K562 (cell line): ENCODE results near the gene SHISAL1. TPM values are rescaled to one million over a fixed set of nuclear protein-coding genes. Genes with fewer than 3 reads are reported as not detected.

Experiments
- ATAC-seq: fragments of 200-7000 bp; cut with Tn5 transposase; 3 replicates; pipeline ENCODE4 v1.9.1; 2020; ENCODE audit warnings: moderate library complexity
- BruUV-seq: library from RNA; stranded (reverse); fragments of 400-500 nt; replicated peaks from 2 replicates; lab custom pipeline; 2021; lab: Mats Ljungman, UMichigan
- CTCF ChIA-PET: fragments of 300-600 bp; formaldehyde crosslinking; extraction: SDS; loops from one replicate; lab custom pipeline; 2021; ENCODE audit warnings: low intra/inter-chr PET ratio; lab: Yijun Ruan, JAX
- POLR2A ChIA-PET: fragments of 300-600, 350-650 bp; sonication (Branson Sonifier 250); formaldehyde crosslinking; extraction: SDS; loops from one replicate; lab custom pipeline; 2021; ENCODE audit warnings: antibody characterized with exemption, inconsistent platforms; lab: Yijun Ruan, JAX
- DNase-seq, 4 experiments: peaks; one replicate each; pipeline versions ENCODE4 v3.0.0 to v3.0.0-alpha.2; 2011 to 2018; ENCODE audit warnings: low spot score in 3 of 4, mixed read lengths in 3 of 4; ENCODE audit errors: extremely low read depth in 1 of 4
- FAIRE-seq: peaks from 2 replicates; lab custom pipeline; 2011; peaks lifted over from hg19 to GRCh38; lab: Jason Lieb, UNC
- H2AFZ ChIP-seq: 2 replicates; pipeline ENCODE4 v1.6.0; 2011; ENCODE audit warnings: low read depth, low read length, control low read depth, inconsistent platforms
- H3K27ac ChIP-seq: fragments of 200-600 bp; 3 replicates; pipeline ENCODE4 v1.8.0; 2011; ENCODE audit warnings: low read depth, mild to moderate bottlenecking, control low read depth, inconsistent platforms, low read length, moderate library complexity, mixed read lengths; ENCODE audit errors: extremely low read depth
- H3K27me3 ChIP-seq, 2 experiments: fragments of 300-600 bp in 1 of 2; 2 replicates in 1 of 2; 3 replicates in 1 of 2; pipeline versions ENCODE4 v1.6.0 to v1.8.0; 2011; ENCODE audit warnings: inconsistent platforms in 2 of 2, low read length in 2 of 2, mild to moderate bottlenecking in 1 of 2, mixed read lengths in 1 of 2, moderate library complexity in 1 of 2; ENCODE audit not compliant: control insufficient read depth in 2 of 2, insufficient read depth in 2 of 2
- H3K36me3 ChIP-seq: fragments of 300-600 bp; 3 replicates; pipeline ENCODE4 v1.8.0; 2011; ENCODE audit warnings: mild to moderate bottlenecking, low read length, inconsistent platforms; ENCODE audit not compliant: control insufficient read depth, insufficient read depth
- H3K4me1 ChIP-seq, 2 experiments: fragments of 200-600 bp in 1 of 2; replicated peaks in 1 of 2; 2 replicates in 1 of 2; 3 replicates in 1 of 2; pipeline versions ENCODE4 v1.5.1 to v1.8.0; 2011; ENCODE audit warnings: inconsistent platforms in 2 of 2, low read length in 2 of 2, mild to moderate bottlenecking in 1 of 2, mixed read lengths in 1 of 2, moderate library complexity in 1 of 2; ENCODE audit not compliant: control insufficient read depth in 2 of 2, insufficient read depth in 2 of 2
- H3K4me2 ChIP-seq: 2 replicates; pipeline ENCODE4 v1.6.1; 2011; ENCODE audit warnings: low read length, control low read depth, inconsistent platforms, mixed read lengths; ENCODE audit not compliant: insufficient read depth
- H3K4me3 ChIP-seq: fragments of 200-600 bp; sonication (generic), shearing (Covaris generic); 2 replicates; pipeline ENCODE4 v1.5.1; 2016; ENCODE audit warnings: control low read depth, inconsistent platforms
- H3K79me2 ChIP-seq: fragments of 200-600 bp; 3 replicates; pipeline ENCODE4 v1.8.0; 2011; ENCODE audit warnings: low read length, inconsistent platforms; ENCODE audit not compliant: control insufficient read depth, insufficient read depth
- H3K9ac ChIP-seq, 2 experiments: 2 replicates each; pipeline versions ENCODE4 v1.6.0 to v1.6.1; 2011; ENCODE audit warnings: low read depth in 2 of 2, low read length in 2 of 2, control low read depth in 1 of 2, inconsistent platforms in 1 of 2, mild to moderate bottlenecking in 1 of 2, mixed read lengths in 1 of 2; ENCODE audit not compliant: insufficient read depth in 1 of 2
- H3K9me1 ChIP-seq: one replicate; pipeline ENCODE4 v1.6.0; 2011; ENCODE audit warnings: inconsistent platforms, mild to moderate bottlenecking, low read length, moderate library complexity; ENCODE audit not compliant: control insufficient read depth, insufficient read depth
- H3K9me3 ChIP-seq: replicated peaks from 2 replicates; pipeline ENCODE4 v1.5.1; 2011; ENCODE audit warnings: low read depth, low read length, inconsistent platforms; ENCODE audit not compliant: control insufficient read depth, insufficient read depth
- H4K20me1 ChIP-seq: replicated peaks from 2 replicates; pipeline ENCODE4 v1.6.1; 2011; ENCODE audit warnings: low read length, inconsistent platforms, mixed read lengths; ENCODE audit not compliant: control insufficient read depth, insufficient read depth
- CXXC5 ChIP-seq: fragments of 250-450 bp; sonication (Bioruptor Pico); IDR thresholded peaks from 2 replicates; pipeline ENCODE4 v1.8.0; 2022; ENCODE audit warnings: inconsistent platforms, mild to moderate bottlenecking, moderate library complexity
- GABPB2 ChIP-seq: fragments of 250-450 bp; sonication (Bioruptor Pico); conservative IDR thresholded peaks from 2 replicates; pipeline ENCODE4 v1.5.1; 2021; ENCODE audit warnings: mild to moderate bottlenecking
- KDM4B ChIP-seq, 2 experiments: fragments of 450-650 bp in 1 of 2; sonication (generic) in 1 of 2; IDR thresholded peaks; 2 replicates each; pipeline ENCODE4 v1.6.1; 2016 to 2017; ENCODE audit warnings: borderline replicate concordance in 2 of 2, antibody characterized with exemption in 1 of 2, low read depth in 1 of 2, mild to moderate bottlenecking in 1 of 2
- SMAD2 ChIP-seq: fragments of 150-350 bp; IDR thresholded peaks from 2 replicates; pipeline ENCODE4 v1.6.1; 2014; ENCODE audit warnings: low read depth, mild to moderate bottlenecking, low read length
- ZNF586 ChIP-seq: fragments of 450-650 bp; formaldehyde crosslinking; conservative IDR thresholded peaks from 2 replicates; pipeline ENCODE4 v1.4.0; 2020; ENCODE audit warnings: mild to moderate bottlenecking, moderate library complexity
- WGBS: fragments of 100-300 bp; shearing (Covaris generic); methylation state at CpG from one replicate; pipeline ENCODE4 v1.1.6; 2016; ENCODE audit warnings: low coverage, mixed read lengths; ENCODE audit not compliant: insufficient coverage; ENCODE audit errors: missing lambda C conversion rate; 5-methylcytosine and 5-hydroxymethylcytosine counted together
- in situ Hi-C: fragments of 300-500 bp; cut with MboI; formaldehyde crosslinking; loops from 4 replicates; pipeline ENCODE4 v1.15.0; 2018; ENCODE audit warnings: inconsistent platforms, mixed read lengths
- intact Hi-C: fragments of 100-400 bp; cut with micrococcal nuclease; formaldehyde crosslinking; loops from 2 replicates; pipeline ENCODE4 v1.14.2; 2022
- polyA plus RNA-seq, 8 experiments: library from polyadenylated mRNA; depleted of rRNA in 4 of 8; stranded (reverse) in 5 of 8; unstranded in 3 of 8; fragments of >200 nt; fragmentation: Nextera tagmentation in 2 of 8; fragmentation: Illumina TruSeq in 1 of 8; extraction: Ambion mirVana in 2 of 8; extraction: Trizol in 1 of 8; gene quantifications; 2 replicates each; pipeline versions ENCODE4 v1.2.1 to v1.2.3, GENCODE V29; 2011 to 2014; ENCODE audit warnings: inconsistent platforms in 1 of 8, missing spikeins in 1 of 8
- total RNA-seq, 7 experiments: library from RNA; depleted of rRNA in 6 of 7; stranded (reverse); fragments of >200 nt in 6 of 7; fragmentation: Illumina TruSeq in 2 of 7; extraction: Trizol in 2 of 7; gene quantifications; 2 replicates each; pipeline versions ENCODE4 v1.2.1 to v1.2.3, GENCODE V29; 2011 to 2021; ENCODE audit warnings: low replicate concordance in 1 of 7
- TF ChIP-seq, protein P1 (sequence below): fragments of 450-650 bp; IDR thresholded peaks from 2 replicates; pipeline ENCODE4 v1.6.1; 2017; ENCODE audit warnings: antibody characterized with exemption, mild to moderate bottlenecking

The SHISAL1 gene
- total and polyA plus RNA-seq, 9 of the 15 experiments (the other 6 are each of a cell fraction or from before 2014, with no cell fraction given) = not detected

- no peak for TF ChIP-seq SMAD2
Measured at GRCh38 chr22:44287121-44287693, 25.5 kb downstream of the SHISAL1 start (continued).

DNA sequence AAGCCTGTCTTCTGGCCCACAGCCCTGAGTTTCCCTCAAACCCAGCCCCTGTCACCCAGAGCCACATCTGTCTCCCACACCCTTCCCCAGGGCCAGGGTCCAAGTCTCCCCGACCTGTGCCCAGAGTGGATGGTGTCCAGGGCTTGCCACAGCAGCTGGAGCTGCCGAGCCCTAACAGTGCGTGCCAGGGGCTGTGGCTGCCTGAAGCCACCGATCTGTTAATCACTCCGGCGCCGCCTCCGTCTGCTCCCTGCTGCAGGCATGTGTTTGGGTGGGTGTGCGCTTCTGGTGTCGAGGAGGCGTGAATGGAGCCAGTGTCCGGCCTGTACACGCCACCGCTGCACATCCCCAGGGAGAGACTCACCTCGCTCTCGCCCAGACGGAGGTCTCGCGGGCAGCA, 26.1 kb downstream of the SHISAL1 start:
- Histone ChIP-seq H3K27me3 (peaks cover 4 to 47% of the 10 kb centered on the region in 2 experiments; a peak in 3 of 5 replicates), H3K9me1 (no peaks in the 10 kb centered on the region), H3K27ac (no peak overlapping the region), H3K4me2 (no peak overlapping the region), H3K4me3 (no peak overlapping the region), H3K4me1 (no peaks in the 10 kb centered on the region), H3K79me2 (no peaks in the 10 kb centered on the region), H3K36me3 (no peaks in the 10 kb centered on the region), H3K9ac (no peak overlapping the region), H2AFZ (no peak overlapping the region), H3K9me3 (no peaks in the 10 kb centered on the region), H4K20me1 (peaks cover 10% of the 10 kb centered on the region; the same call in 1 of the 2 replicates)
- intact Hi-C loops = no loop called here
- 0% methylated on average over 2 of the region's 19 CpGs for WGBS
- ChIA-PET POLR2A (no interaction called here), CTCF (no interaction called here)
- no TSS peak for BruUV-seq
- ATAC-seq (no peak), DNase-seq (no peak), FAIRE-seq (no peak)
- in situ Hi-C loops = no loop called here
- TF ChIP-seq GABPB2 (CRISPR knock-in tag) (no peak), ZNF586 (CRISPR knock-in tag) (no peak), CXXC5 (CRISPR knock-in tag) (no peak), KDM4B (IDR thresholded peaks at IDR 0.05; ENCODE audit: borderline replicate concordance in 2 of 2, low read depth in 1 of 2) (no peak)
- TF ChIP-seq, protein P1, sequence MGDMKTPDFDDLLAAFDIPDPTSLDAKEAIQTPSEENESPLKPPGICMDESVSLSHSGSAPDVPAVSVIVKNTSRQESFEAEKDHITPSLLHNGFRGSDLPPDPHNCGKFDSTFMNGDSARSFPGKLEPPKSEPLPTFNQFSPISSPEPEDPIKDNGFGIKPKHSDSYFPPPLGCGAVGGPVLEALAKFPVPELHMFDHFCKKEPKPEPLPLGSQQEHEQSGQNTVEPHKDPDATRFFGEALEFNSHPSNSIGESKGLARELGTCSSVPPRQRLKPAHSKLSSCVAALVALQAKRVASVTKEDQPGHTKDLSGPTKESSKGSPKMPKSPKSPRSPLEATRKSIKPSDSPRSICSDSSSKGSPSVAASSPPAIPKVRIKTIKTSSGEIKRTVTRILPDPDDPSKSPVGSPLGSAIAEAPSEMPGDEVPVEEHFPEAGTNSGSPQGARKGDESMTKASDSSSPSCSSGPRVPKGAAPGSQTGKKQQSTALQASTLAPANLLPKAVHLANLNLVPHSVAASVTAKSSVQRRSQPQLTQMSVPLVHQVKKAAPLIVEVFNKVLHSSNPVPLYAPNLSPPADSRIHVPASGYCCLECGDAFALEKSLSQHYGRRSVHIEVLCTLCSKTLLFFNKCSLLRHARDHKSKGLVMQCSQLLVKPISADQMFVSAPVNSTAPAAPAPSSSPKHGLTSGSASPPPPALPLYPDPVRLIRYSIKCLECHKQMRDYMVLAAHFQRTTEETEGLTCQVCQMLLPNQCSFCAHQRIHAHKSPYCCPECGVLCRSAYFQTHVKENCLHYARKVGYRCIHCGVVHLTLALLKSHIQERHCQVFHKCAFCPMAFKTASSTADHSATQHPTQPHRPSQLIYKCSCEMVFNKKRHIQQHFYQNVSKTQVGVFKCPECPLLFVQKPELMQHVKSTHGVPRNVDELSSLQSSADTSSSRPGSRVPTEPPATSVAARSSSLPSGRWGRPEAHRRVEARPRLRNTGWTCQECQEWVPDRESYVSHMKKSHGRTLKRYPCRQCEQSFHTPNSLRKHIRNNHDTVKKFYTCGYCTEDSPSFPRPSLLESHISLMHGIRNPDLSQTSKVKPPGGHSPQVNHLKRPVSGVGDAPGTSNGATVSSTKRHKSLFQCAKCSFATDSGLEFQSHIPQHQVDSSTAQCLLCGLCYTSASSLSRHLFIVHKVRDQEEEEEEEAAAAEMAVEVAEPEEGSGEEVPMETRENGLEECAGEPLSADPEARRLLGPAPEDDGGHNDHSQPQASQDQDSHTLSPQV = no peak
